Measurements from ENCODE around the gene C9orf78. TPM values are rescaled to one million over a fixed set of nuclear protein-coding genes. Genes with fewer than 3 reads are reported as not detected.

Gene C9orf78
- total and polyA plus RNA-seq, 9 of the 15 experiments (the other 6 are each of a cell fraction or from before 2014, with no cell fraction given) = 94.6 to 266 (median 202) TPM

DNA sequence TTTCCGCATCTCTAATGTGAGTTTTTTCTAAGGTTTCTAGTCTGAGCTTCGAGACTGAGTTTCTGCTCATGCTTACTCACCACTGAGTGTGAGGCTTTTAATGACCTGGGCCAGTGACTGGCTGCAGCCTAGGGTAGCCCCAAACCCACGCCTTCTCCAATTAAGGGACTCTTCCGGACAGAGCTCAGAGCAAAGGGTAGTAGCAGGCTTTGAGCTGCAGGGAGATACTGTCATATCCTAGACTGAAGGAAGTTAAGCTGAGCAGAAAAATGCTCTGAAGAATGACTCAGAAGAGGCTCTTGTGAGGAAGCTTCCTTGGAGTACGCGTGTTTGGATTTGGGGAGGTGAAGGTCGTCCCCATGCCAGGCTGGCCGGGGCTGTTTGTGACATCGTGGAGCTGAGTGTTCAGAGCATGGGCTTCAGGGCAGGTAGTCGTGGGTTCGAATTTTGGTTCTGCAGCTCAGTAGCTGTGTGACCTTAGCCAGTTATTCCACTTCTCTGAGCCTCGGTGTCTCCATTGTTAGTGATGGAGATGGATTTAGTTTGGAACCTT is 3.7 kb upstream of the C9orf78 start (continued):
- TF ChIP-seq RCOR1 (IDR thresholded peaks at IDR 0.05; ENCODE audit: borderline replicate concordance in 1 of 2, low read depth in 2 of 2, low read length in 2 of 2) (peak in 1 of 2 experiments; percentile 16; a peak in 1 of 4 replicates), ZFP36 (IDR thresholded peaks at IDR 0.05; ENCODE audit: low read depth, low read length, partially characterized antibody) (peak; percentile 69), KDM2B (CRISPR knock-in tag; IDR thresholded peaks at IDR 0.05) (no peak), CSDE1 (IDR thresholded peaks at IDR 0.05) (no peak), ZNF77 (CRISPR knock-in tag; IDR thresholded peaks at IDR 0.05) (no peak), ZNF134 (CRISPR knock-in tag; conservative IDR thresholded peaks at IDR 0.05) (no peak), ID3 (CRISPR knock-in tag; IDR thresholded peaks at IDR 0.05) (no peak), ID3 (tag; IDR thresholded peaks at IDR 0.05) (peak; percentile 53; the same call in 1 of the 2 replicates), ZNF395 (CRISPR knock-in tag; IDR thresholded peaks at IDR 0.05) (no peak), NELFE (IDR thresholded peaks at IDR 0.05; ENCODE audit: insufficient read depth, insufficient read length) (no peak), NCOR1 (IDR thresholded peaks at IDR 0.05) (no peak), E4F1 (CRISPR knock-in tag; IDR thresholded peaks at IDR 0.05; ENCODE audit: borderline replicate concordance) (no peak), TAF1 (IDR thresholded peaks at IDR 0.05; ENCODE audit: control insufficient read depth, extremely low read depth, insufficient read depth, low read length, severe bottlenecking) (peak; percentile 45), FUS (optimal IDR thresholded peaks at IDR 0.05; ENCODE audit: low read depth, low read length) (no peak), L3MBTL2 (IDR thresholded peaks at IDR 0.05) (peak; percentile 97), HOXB6 (CRISPR knock-in tag; IDR thresholded peaks at IDR 0.05; ENCODE audit: borderline replicate concordance) (no peak), CBFB (CRISPR knock-in tag; IDR thresholded peaks at IDR 0.05) (no peak), TAF15 (IDR thresholded peaks at IDR 0.05; ENCODE audit: low read depth, low read length) (no peak)
- TF ChIP-seq, protein P1, sequence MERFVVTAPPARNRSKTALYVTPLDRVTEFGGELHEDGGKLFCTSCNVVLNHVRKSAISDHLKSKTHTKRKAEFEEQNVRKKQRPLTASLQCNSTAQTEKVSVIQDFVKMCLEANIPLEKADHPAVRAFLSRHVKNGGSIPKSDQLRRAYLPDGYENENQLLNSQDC (CRISPR knock-in tag; IDR thresholded peaks at IDR 0.05) = no peak
- TF ChIP-seq, protein P2, sequence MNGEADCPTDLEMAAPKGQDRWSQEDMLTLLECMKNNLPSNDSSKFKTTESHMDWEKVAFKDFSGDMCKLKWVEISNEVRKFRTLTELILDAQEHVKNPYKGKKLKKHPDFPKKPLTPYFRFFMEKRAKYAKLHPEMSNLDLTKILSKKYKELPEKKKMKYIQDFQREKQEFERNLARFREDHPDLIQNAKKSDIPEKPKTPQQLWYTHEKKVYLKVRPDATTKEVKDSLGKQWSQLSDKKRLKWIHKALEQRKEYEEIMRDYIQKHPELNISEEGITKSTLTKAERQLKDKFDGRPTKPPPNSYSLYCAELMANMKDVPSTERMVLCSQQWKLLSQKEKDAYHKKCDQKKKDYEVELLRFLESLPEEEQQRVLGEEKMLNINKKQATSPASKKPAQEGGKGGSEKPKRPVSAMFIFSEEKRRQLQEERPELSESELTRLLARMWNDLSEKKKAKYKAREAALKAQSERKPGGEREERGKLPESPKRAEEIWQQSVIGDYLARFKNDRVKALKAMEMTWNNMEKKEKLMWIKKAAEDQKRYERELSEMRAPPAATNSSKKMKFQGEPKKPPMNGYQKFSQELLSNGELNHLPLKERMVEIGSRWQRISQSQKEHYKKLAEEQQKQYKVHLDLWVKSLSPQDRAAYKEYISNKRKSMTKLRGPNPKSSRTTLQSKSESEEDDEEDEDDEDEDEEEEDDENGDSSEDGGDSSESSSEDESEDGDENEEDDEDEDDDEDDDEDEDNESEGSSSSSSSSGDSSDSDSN (IDR thresholded peaks at IDR 0.05; ENCODE audit: borderline replicate concordance in 1 of 2, low read depth in 2 of 2, low read length in 2 of 2) = peak; percentile 64 to 86; a peak in 2 of 4 replicates
